Measurements from ENCODE around the gene SERGEF. TPM values are rescaled to one million over a fixed set of nuclear protein-coding genes. Genes with fewer than 3 reads are reported as not detected.

The SERGEF gene
- polyA plus RNA-seq, 1 of the 3 experiments (the other 2 are of a cell fraction): 23.1 TPM

DNA sequence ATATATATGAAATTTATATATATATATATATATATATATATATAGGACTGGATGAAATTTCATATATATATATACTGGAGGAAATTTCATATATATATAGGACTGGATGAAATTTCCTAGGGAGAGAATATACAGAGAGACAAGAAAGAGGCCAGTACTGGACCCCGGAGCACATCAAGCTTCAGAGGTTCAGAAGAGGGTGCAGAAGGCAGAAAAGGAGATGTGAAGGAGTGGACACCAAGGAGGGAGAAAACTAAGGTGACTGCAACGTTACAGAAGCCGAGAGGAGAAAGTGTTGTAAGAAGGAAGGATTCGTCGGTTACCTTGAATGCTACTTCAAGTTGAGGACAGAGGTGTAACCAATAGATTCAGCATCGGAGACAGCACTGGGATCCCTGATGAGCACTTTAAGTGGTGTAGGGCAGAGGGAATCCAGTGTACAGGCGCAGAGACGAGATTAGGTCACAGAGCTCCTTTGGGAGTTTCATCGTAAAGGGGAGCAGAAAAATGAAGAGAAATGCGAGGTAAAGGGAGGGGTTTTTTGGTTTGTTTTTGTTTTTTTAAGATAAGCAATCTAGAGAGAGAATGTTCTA, 41.8 kb upstream of the SERGEF start (continued):
- TF ChIP-seq, protein P1, sequence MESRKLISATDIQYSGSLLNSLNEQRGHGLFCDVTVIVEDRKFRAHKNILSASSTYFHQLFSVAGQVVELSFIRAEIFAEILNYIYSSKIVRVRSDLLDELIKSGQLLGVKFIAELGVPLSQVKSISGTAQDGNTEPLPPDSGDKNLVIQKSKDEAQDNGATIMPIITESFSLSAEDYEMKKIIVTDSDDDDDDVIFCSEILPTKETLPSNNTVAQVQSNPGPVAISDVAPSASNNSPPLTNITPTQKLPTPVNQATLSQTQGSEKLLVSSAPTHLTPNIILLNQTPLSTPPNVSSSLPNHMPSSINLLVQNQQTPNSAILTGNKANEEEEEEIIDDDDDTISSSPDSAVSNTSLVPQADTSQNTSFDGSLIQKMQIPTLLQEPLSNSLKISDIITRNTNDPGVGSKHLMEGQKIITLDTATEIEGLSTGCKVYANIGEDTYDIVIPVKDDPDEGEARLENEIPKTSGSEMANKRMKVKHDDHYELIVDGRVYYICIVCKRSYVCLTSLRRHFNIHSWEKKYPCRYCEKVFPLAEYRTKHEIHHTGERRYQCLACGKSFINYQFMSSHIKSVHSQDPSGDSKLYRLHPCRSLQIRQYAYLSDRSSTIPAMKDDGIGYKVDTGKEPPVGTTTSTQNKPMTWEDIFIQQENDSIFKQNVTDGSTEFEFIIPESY (IDR thresholded peaks at IDR 0.05; ENCODE audit: borderline replicate concordance, low read depth): no peak
- TF ChIP-seq GABPA (IDR thresholded peaks at IDR 0.05; ENCODE audit: low read depth) (no peak), EZH2phosphoT487 (IDR thresholded peaks at IDR 0.05; ENCODE audit: borderline replicate concordance, low read depth) (no peak), TCF12 (IDR thresholded peaks at IDR 0.05) (no peak), TAF1 (IDR thresholded peaks at IDR 0.05; ENCODE audit: borderline replicate concordance, low read depth, low read length) (no peak), RXRA (IDR thresholded peaks at IDR 0.05; ENCODE audit: borderline replicate concordance, low read depth) (no peak), NFIC (IDR thresholded peaks at IDR 0.05; ENCODE audit: borderline replicate concordance) (no peak)
- TF ChIP-seq, protein P2, sequence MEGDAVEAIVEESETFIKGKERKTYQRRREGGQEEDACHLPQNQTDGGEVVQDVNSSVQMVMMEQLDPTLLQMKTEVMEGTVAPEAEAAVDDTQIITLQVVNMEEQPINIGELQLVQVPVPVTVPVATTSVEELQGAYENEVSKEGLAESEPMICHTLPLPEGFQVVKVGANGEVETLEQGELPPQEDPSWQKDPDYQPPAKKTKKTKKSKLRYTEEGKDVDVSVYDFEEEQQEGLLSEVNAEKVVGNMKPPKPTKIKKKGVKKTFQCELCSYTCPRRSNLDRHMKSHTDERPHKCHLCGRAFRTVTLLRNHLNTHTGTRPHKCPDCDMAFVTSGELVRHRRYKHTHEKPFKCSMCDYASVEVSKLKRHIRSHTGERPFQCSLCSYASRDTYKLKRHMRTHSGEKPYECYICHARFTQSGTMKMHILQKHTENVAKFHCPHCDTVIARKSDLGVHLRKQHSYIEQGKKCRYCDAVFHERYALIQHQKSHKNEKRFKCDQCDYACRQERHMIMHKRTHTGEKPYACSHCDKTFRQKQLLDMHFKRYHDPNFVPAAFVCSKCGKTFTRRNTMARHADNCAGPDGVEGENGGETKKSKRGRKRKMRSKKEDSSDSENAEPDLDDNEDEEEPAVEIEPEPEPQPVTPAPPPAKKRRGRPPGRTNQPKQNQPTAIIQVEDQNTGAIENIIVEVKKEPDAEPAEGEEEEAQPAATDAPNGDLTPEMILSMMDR (IDR thresholded peaks at IDR 0.05): no peak
- TF ChIP-seq, protein P3, sequence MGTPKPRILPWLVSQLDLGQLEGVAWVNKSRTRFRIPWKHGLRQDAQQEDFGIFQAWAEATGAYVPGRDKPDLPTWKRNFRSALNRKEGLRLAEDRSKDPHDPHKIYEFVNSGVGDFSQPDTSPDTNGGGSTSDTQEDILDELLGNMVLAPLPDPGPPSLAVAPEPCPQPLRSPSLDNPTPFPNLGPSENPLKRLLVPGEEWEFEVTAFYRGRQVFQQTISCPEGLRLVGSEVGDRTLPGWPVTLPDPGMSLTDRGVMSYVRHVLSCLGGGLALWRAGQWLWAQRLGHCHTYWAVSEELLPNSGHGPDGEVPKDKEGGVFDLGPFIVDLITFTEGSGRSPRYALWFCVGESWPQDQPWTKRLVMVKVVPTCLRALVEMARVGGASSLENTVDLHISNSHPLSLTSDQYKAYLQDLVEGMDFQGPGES (IDR thresholded peaks at IDR 0.05; ENCODE audit: low read depth, low read length): no peak

DNA sequence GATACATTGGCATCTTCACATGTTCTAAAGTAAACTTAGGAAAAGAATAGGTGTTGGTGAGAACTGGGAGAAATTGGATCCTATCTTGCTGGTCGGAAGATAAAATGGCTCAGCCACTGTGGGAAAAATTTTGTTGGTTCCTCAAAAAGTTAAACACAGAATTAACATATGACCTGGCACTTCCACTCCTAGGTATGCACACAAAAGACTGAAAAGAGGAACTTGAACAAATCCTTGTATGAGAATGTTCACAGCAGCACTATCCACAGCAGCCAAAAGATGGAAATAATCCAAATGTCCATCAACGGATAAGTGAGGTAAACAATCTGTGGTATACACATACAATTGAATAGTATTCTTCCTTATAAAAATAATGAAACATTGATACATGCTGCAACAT, 38.0 kb upstream of the SERGEF start:
- H3K9me3 ChIP-seq: no peaks in the 10 kb centered on the region
- peaks cover 19% of the 10 kb centered on the region; the same call in 1 of the 2 replicates for H3K27me3 ChIP-seq (ENCODE audit: insufficient read depth)
- TF ChIP-seq, protein P3 (IDR thresholded peaks at IDR 0.05; ENCODE audit: low read depth, low read length): no peak
- no peak for TF ChIP-seq MXI1 (IDR thresholded peaks at IDR 0.05; ENCODE audit: low read depth, low read length)
- TF ChIP-seq, protein P1 (IDR thresholded peaks at IDR 0.05; ENCODE audit: borderline replicate concordance, low read depth): no peak
- H3K4me2 ChIP-seq: no peak overlapping the region
- no peaks in the 10 kb centered on the region for H4K20me1 ChIP-seq (ENCODE audit: insufficient read depth)
- H3K9me2 ChIP-seq: no peaks in the 10 kb centered on the region
- H3F3A ChIP-seq (replicated peaks; ENCODE audit: insufficient read depth): no peaks in the 10 kb centered on the region
- ChIA-PET POLR2A (no interaction called here), CTCF (no interaction called here)
- H3K36me3 ChIP-seq (replicated peaks in 1 of 2; ENCODE audit: control insufficient read depth in 1 of 2, insufficient read depth in 2 of 2, low read length in 1 of 2): no peaks in the 10 kb centered on the region
- no peak overlapping the region for H2AFZ ChIP-seq (ENCODE audit: low read depth)
- DNase-seq: no peak
- no peaks in the 10 kb centered on the region for H3K79me2 ChIP-seq (ENCODE audit: insufficient read depth)
- no peak overlapping the region for H3K27ac ChIP-seq (ENCODE audit: low read depth in 2 of 2, low read length in 1 of 2)
- H3K4me1 ChIP-seq (ENCODE audit: control insufficient read depth in 1 of 2, insufficient read depth in 2 of 2, low read depth in 1 of 2, low read length in 1 of 2): peaks cover 0 to 3% of the 10 kb centered on the region in 2 experiments; a peak in 1 of 4 replicates
- H3K9ac ChIP-seq: no peak overlapping the region
- H3K4me3 ChIP-seq (ENCODE audit: low read depth in 2 of 2, low read length in 1 of 2): no peak overlapping the region
- 46% methylated on average over 2 of the region's 2 CpGs for WGBS (ENCODE audit: low lambda C conversion rate)

Data from SK-N-SH (cell line).